Astrocyte of the spinal cord (primary cell): ENCODE measurements around the gene NACA2.

ENCODE experiments used
- DNase-seq: peaks from one replicate; pipeline ENCODE4 v3.0.0; 2011; ENCODE audit warnings: low read depth, low spot score
- H3K4me3 ChIP-seq: 2 replicates; pipeline ENCODE4 v1.5.1; 2011; ENCODE audit warnings: low read depth, mild to moderate bottlenecking, low read length, moderate library complexity
- in situ Hi-C: cut with HindIII; loops from 2 replicates; pipeline ENCODE4 v1.10.0; 2017; ENCODE audit warnings: low sequenced_read_pairs
- TF ChIP-seq, protein P1 (sequence below): IDR thresholded peaks from 2 replicates; pipeline ENCODE4 v1.5.1; 2012; ENCODE audit warnings: low read depth, mild to moderate bottlenecking, low read length, inconsistent platforms

The NACA2 gene

GRCh38 chr17:61611323-61611722 is 20.3 kb upstream of the NACA2 start:
- TF ChIP-seq, protein P1, sequence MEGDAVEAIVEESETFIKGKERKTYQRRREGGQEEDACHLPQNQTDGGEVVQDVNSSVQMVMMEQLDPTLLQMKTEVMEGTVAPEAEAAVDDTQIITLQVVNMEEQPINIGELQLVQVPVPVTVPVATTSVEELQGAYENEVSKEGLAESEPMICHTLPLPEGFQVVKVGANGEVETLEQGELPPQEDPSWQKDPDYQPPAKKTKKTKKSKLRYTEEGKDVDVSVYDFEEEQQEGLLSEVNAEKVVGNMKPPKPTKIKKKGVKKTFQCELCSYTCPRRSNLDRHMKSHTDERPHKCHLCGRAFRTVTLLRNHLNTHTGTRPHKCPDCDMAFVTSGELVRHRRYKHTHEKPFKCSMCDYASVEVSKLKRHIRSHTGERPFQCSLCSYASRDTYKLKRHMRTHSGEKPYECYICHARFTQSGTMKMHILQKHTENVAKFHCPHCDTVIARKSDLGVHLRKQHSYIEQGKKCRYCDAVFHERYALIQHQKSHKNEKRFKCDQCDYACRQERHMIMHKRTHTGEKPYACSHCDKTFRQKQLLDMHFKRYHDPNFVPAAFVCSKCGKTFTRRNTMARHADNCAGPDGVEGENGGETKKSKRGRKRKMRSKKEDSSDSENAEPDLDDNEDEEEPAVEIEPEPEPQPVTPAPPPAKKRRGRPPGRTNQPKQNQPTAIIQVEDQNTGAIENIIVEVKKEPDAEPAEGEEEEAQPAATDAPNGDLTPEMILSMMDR = no peak
- in situ Hi-C loops = no loop called here
- DNase-seq = no peak
- no peak overlapping the region for H3K4me3 ChIP-seq

DNA sequence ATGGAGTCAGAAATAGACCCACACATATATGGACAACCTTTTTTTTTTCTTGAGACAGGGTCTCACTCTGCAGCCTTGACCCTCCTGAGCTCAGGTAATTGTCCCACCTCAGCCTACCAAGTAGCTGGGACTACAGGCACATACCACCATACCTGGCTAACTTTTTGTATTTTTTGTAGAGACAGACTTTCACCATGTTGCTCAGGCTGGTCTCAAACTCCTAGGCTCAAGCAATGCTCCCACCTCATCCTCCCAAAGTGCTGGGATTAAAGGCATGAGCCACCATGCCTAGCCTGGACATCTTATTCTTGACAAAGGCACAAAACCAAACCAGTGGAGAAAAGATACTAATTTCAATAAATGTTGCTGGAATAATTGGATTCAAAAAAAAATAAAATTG is 14.7 kb upstream of the NACA2 start:
- no peak for DNase-seq
- in situ Hi-C loops = no loop called here
- TF ChIP-seq, protein P1 = no peak
- no peak overlapping the region for H3K4me3 ChIP-seq

GRCh38 chr17:61601297-61601696 is 10.3 kb upstream of the NACA2 start:
- DNase-seq = no peak
- H3K4me3 ChIP-seq = no peak overlapping the region
- TF ChIP-seq, protein P1 = no peak
- in situ Hi-C loops = no loop called here

- TF ChIP-seq, protein P1 = no peak
- in situ Hi-C loops = no loop called here
- no peak overlapping the region for H3K4me3 ChIP-seq
- DNase-seq = no peak
Observed at GRCh38 chr17:61600621-61601020, 9.6 kb upstream of the NACA2 start.

GRCh38 chr17:61599608-61600007 is 8.6 kb upstream of the NACA2 start:
- TF ChIP-seq, protein P1 = no peak
- in situ Hi-C loops = no loop called here
- no peak overlapping the region for H3K4me3 ChIP-seq
- no peak for DNase-seq

- no peak overlapping the region for H3K4me3 ChIP-seq
- DNase-seq = no peak
- in situ Hi-C loops = no loop called here
- TF ChIP-seq, protein P1 = no peak
Observed at GRCh38 chr17:61598014-61598413, 7.0 kb upstream of the NACA2 start.

- in situ Hi-C loops = no loop called here
- H3K4me3 ChIP-seq = no peak overlapping the region
- TF ChIP-seq, protein P1 = no peak
- DNase-seq = no peak
Observed at GRCh38 chr17:61597607-61598006, 6.6 kb upstream of the NACA2 start.
